HEK293 (cell line): Measurements from ENCODE around the gene MIA3.

Source experiments
- CTCF ChIA-PET: fragments of 350-600 bp; formaldehyde crosslinking; extraction: SDS; loops from one replicate; lab custom pipeline; 2021; ENCODE audit warnings: antibody characterized with exemption; lab: Yijun Ruan, JAX
- POLR2A ChIA-PET: fragments of 300-600 bp; formaldehyde crosslinking; extraction: SDS; loops from one replicate; lab custom pipeline; 2020; ENCODE audit warnings: antibody characterized with exemption, inconsistent platforms; lab: Yijun Ruan, JAX
- H3K27ac ChIP-seq: fragments of 200-500 bp; sonication (Bioruptor generic); 2 replicates; pipeline ENCODE4 v1.5.1; 2014; ENCODE audit warnings: low read depth, low read length, control low read depth, inconsistent platforms; ENCODE audit errors: extremely low read depth
- H3K36me3 ChIP-seq, 2 experiments: fragments of 200-500 bp in 1 of 2; sonication (Bioruptor generic) in 1 of 2; 1 replicate in 1 of 2; 2 replicates in 1 of 2; pipeline ENCODE4 v1.5.1; 2014 to 2017; ENCODE audit warnings: inconsistent platforms in 2 of 2, low read length in 2 of 2; ENCODE audit not compliant: control insufficient read depth in 2 of 2, insufficient read depth in 1 of 2
- H3K4me1 ChIP-seq: fragments of 200-500 bp; sonication (Bioruptor generic); 2 replicates; pipeline ENCODE4 v1.5.1; 2014; ENCODE audit warnings: mild to moderate bottlenecking, low read length, inconsistent platforms; ENCODE audit not compliant: control insufficient read depth, insufficient read depth
- H3K4me3 ChIP-seq: 2 replicates; pipeline ENCODE4 v1.5.1; 2011; ENCODE audit warnings: low read depth, mild to moderate bottlenecking, control low read depth, low read length, moderate library complexity
- H3K9me3 ChIP-seq: fragments of 200-500 bp; sonication (Bioruptor generic); 2 replicates; pipeline ENCODE4 v1.5.1; 2014; ENCODE audit warnings: low read depth, low read length, inconsistent platforms; ENCODE audit not compliant: control insufficient read depth, insufficient read depth
- AEBP2 ChIP-seq: fragments of 450-650 bp; formaldehyde crosslinking; IDR thresholded peaks from 2 replicates; pipeline ENCODE4 v1.5.1; 2016; ENCODE audit warnings: missing biosample characterization, missing genetic modification characterization, borderline replicate concordance
- GLIS2 ChIP-seq: fragments of 450-650 bp; formaldehyde crosslinking; IDR thresholded peaks from 2 replicates; pipeline ENCODE4 v1.5.1; 2016; ENCODE audit warnings: missing biosample characterization, missing genetic modification characterization
- KLF10 ChIP-seq: fragments of 450-650 bp; IDR thresholded peaks from 2 replicates; pipeline ENCODE4 v1.5.1; 2018; ENCODE audit warnings: missing biosample characterization, mild to moderate bottlenecking, missing genetic modification characterization
- MZF1 ChIP-seq: fragments of 450-650 bp; formaldehyde crosslinking; IDR thresholded peaks from 2 replicates; pipeline ENCODE4 v1.5.1; 2017; ENCODE audit warnings: missing biosample characterization, missing genetic modification characterization, borderline replicate concordance
- SCRT1 ChIP-seq: fragments of 450-650 bp; formaldehyde crosslinking; IDR thresholded peaks from 2 replicates; pipeline ENCODE4 v1.5.1; 2016; ENCODE audit warnings: missing biosample characterization, missing genetic modification characterization, borderline replicate concordance
- SCRT2 ChIP-seq: fragments of 450-650 bp; formaldehyde crosslinking; IDR thresholded peaks from 2 replicates; pipeline ENCODE4 v1.5.1; 2016; ENCODE audit warnings: missing biosample characterization, missing genetic modification characterization
- TRIM28 ChIP-seq: IDR thresholded peaks from 2 replicates; pipeline ENCODE4 v1.6.1; 2011; ENCODE audit warnings: low read length, control low read depth, borderline replicate concordance
- YY1 ChIP-seq: fragments of 450-650 bp; formaldehyde crosslinking; IDR thresholded peaks from 2 replicates; pipeline ENCODE4 v1.5.1; 2018; ENCODE audit warnings: missing biosample characterization, missing genetic modification characterization
- YY2 ChIP-seq: fragments of 450-650 bp; formaldehyde crosslinking; IDR thresholded peaks from 2 replicates; pipeline ENCODE4 v1.5.1; 2016; ENCODE audit warnings: missing biosample characterization, missing genetic modification characterization
- ZBTB26 ChIP-seq: fragments of 450-650 bp; formaldehyde crosslinking; optimal IDR thresholded peaks from 2 replicates; pipeline ENCODE3; 2016; ENCODE audit warnings: missing biosample characterization, mild to moderate bottlenecking, missing genetic modification characterization
- ZFHX2 ChIP-seq: fragments of 450-650 bp; formaldehyde crosslinking; conservative IDR thresholded peaks from 2 replicates; pipeline ENCODE4 v1.5.1; 2016; ENCODE audit warnings: missing biosample characterization, missing genetic modification characterization
- ZIC2 ChIP-seq: fragments of 450-650 bp; formaldehyde crosslinking; IDR thresholded peaks from 2 replicates; pipeline ENCODE4 v1.5.1; 2016; ENCODE audit warnings: missing biosample characterization, missing genetic modification characterization
- ZNF157 ChIP-seq: fragments of 450-650 bp; formaldehyde crosslinking; IDR thresholded peaks from 2 replicates; pipeline ENCODE4 v1.5.1; 2016; ENCODE audit warnings: missing biosample characterization, missing genetic modification characterization
- ZNF335 ChIP-seq: fragments of 450-650 bp; formaldehyde crosslinking; conservative IDR thresholded peaks from 2 replicates; pipeline ENCODE4 v1.5.1; 2016; ENCODE audit warnings: missing biosample characterization, missing genetic modification characterization
- ZNF404 ChIP-seq: fragments of 450-650 bp; formaldehyde crosslinking; IDR thresholded peaks from 2 replicates; pipeline ENCODE4 v1.5.1; 2017; ENCODE audit warnings: missing biosample characterization, missing genetic modification characterization
- ZNF510 ChIP-seq: fragments of 450-650 bp; formaldehyde crosslinking; IDR thresholded peaks from 2 replicates; pipeline ENCODE4 v1.5.1; 2018; ENCODE audit warnings: mild to moderate bottlenecking, missing genetic modification characterization, missing biosample characterization; ENCODE audit not compliant: insufficient replicate concordance
- ZNF529 ChIP-seq: fragments of 450-650 bp; formaldehyde crosslinking; IDR thresholded peaks from 2 replicates; pipeline ENCODE4 v1.5.1; 2017; ENCODE audit warnings: missing genetic modification characterization, missing biosample characterization; ENCODE audit not compliant: insufficient replicate concordance
- ZNF629 ChIP-seq: fragments of 450-650 bp; formaldehyde crosslinking; IDR thresholded peaks from 2 replicates; pipeline ENCODE4 v1.5.1; 2017; ENCODE audit warnings: missing biosample characterization, missing genetic modification characterization
- ZSCAN30 ChIP-seq: fragments of 450-650 bp; IDR thresholded peaks from 2 replicates; pipeline ENCODE4 v1.5.1; 2018; ENCODE audit warnings: missing biosample characterization, mild to moderate bottlenecking, missing genetic modification characterization, moderate library complexity
- TF ChIP-seq, protein P1 (sequence below): fragments of 450-650 bp; formaldehyde crosslinking; IDR thresholded peaks from 2 replicates; pipeline ENCODE4 v1.5.1; 2016; ENCODE audit warnings: missing biosample characterization, missing genetic modification characterization
- TF ChIP-seq, protein P2 (sequence below): fragments of 450-650 bp; formaldehyde crosslinking; IDR thresholded peaks from 2 replicates; pipeline ENCODE4 v1.5.1; 2016; ENCODE audit warnings: missing biosample characterization, missing genetic modification characterization, borderline replicate concordance

Gene MIA3

GRCh38 chr1:222618001-222618879 lies at the start of gene MIA3:
MIA3 (plus strand) TSS chr1:222618097; CDS start chr1:222618111, 14 bp downstream.
- TF ChIP-seq ZNF629 (no peak), ZNF510 (tag by site-specific recombination) (no peak), KLF10 (tag by site-specific recombination) (peak; percentile 83; the same call in 1 of the 2 replicates), YY1 (peak; percentile 83), ZFHX2 (tag by site-specific recombination) (0 out of 2 replicates have a peak, but pooled peaks have one; percentile 24), ZNF335 (tag by site-specific recombination) (peak; percentile 80), TRIM28 (no peak), YY2 (tag by site-specific recombination) (0 out of 2 replicates have a peak, but pooled peaks have one; percentile 15), ZBTB26 (tag by site-specific recombination) (peak; percentile 68), MZF1 (tag by site-specific recombination) (no peak), GLIS2 (tag by site-specific recombination) (peak; percentile 46; the same call in 1 of the 2 replicates), SCRT2 (peak; percentile 94), SCRT1 (0 out of 2 replicates have a peak, but pooled peaks have one; percentile 51), ZSCAN30 (tag by site-specific recombination) (peak; percentile 31; the same call in 1 of the 2 replicates), ZIC2 (tag by site-specific recombination) (peak; percentile 44)
- TF ChIP-seq, protein P1, sequence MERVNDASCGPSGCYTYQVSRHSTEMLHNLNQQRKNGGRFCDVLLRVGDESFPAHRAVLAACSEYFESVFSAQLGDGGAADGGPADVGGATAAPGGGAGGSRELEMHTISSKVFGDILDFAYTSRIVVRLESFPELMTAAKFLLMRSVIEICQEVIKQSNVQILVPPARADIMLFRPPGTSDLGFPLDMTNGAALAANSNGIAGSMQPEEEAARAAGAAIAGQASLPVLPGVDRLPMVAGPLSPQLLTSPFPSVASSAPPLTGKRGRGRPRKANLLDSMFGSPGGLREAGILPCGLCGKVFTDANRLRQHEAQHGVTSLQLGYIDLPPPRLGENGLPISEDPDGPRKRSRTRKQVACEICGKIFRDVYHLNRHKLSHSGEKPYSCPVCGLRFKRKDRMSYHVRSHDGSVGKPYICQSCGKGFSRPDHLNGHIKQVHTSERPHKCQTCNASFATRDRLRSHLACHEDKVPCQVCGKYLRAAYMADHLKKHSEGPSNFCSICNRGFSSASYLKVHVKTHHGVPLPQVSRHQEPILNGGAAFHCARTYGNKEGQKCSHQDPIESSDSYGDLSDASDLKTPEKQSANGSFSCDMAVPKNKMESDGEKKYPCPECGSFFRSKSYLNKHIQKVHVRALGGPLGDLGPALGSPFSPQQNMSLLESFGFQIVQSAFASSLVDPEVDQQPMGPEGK (tag by site-specific recombination), result 0 out of 2 replicates have a peak, but pooled peaks have one; percentile 24
- Histone ChIP-seq H3K27ac (peak within 1 kb of the TSS; percentile 75; the same call in 1 of the 2 replicates), H3K4me1 (no peaks in the 10 kb centered on the region), H3K36me3 (peaks cover 3 to 11% of the 10 kb centered on the region in 2 experiments; a peak in 2 of 3 replicates), H3K4me3 (peak within 1 kb of the TSS; percentile 98), H3K9me3 (no peaks in the 10 kb centered on the region)
- CTCF ChIA-PET, result interaction anchor here (2.4 to 3.1 kb wide), 2 partner anchors 16 to 153 kb away, joined by 10 to 22 read pairs; no protein-coding TSS in a partner anchor
- POLR2A ChIA-PET, result no interaction called here

GRCh38 chr1:222570837-222571236 lies 47.1 kb upstream of the MIA3 start:
- Histone ChIP-seq H3K4me1 (no peaks in the 10 kb centered on the region), H3K27ac (no peak overlapping the region), H3K36me3 (peaks cover 11 to 51% of the 10 kb centered on the region in 2 experiments), H3K4me3 (no peak overlapping the region), H3K9me3 (no peaks in the 10 kb centered on the region)
- ChIA-PET POLR2A (no interaction called here), CTCF (interaction anchor here (0.7 to 1.5 kb wide), 2 partner anchors 10 to 64 kb away, joined by 6 to 7 read pairs; no protein-coding TSS in a partner anchor)
- TF ChIP-seq YY1, result no peak
- no peak for TF ChIP-seq ZSCAN30 (tag by site-specific recombination)
- TF ChIP-seq ZNF157 (tag by site-specific recombination), result no peak
- no peak for TF ChIP-seq AEBP2 (tag by site-specific recombination)
- TF ChIP-seq ZNF529, result no peak
- TF ChIP-seq, protein P2, sequence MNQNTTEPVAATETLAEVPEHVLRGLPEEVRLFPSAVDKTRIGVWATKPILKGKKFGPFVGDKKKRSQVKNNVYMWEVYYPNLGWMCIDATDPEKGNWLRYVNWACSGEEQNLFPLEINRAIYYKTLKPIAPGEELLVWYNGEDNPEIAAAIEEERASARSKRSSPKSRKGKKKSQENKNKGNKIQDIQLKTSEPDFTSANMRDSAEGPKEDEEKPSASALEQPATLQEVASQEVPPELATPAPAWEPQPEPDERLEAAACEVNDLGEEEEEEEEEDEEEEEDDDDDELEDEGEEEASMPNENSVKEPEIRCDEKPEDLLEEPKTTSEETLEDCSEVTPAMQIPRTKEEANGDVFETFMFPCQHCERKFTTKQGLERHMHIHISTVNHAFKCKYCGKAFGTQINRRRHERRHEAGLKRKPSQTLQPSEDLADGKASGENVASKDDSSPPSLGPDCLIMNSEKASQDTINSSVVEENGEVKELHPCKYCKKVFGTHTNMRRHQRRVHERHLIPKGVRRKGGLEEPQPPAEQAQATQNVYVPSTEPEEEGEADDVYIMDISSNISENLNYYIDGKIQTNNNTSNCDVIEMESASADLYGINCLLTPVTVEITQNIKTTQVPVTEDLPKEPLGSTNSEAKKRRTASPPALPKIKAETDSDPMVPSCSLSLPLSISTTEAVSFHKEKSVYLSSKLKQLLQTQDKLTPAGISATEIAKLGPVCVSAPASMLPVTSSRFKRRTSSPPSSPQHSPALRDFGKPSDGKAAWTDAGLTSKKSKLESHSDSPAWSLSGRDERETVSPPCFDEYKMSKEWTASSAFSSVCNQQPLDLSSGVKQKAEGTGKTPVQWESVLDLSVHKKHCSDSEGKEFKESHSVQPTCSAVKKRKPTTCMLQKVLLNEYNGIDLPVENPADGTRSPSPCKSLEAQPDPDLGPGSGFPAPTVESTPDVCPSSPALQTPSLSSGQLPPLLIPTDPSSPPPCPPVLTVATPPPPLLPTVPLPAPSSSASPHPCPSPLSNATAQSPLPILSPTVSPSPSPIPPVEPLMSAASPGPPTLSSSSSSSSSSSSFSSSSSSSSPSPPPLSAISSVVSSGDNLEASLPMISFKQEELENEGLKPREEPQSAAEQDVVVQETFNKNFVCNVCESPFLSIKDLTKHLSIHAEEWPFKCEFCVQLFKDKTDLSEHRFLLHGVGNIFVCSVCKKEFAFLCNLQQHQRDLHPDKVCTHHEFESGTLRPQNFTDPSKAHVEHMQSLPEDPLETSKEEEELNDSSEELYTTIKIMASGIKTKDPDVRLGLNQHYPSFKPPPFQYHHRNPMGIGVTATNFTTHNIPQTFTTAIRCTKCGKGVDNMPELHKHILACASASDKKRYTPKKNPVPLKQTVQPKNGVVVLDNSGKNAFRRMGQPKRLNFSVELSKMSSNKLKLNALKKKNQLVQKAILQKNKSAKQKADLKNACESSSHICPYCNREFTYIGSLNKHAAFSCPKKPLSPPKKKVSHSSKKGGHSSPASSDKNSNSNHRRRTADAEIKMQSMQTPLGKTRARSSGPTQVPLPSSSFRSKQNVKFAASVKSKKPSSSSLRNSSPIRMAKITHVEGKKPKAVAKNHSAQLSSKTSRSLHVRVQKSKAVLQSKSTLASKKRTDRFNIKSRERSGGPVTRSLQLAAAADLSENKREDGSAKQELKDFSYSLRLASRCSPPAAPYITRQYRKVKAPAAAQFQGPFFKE (tag by site-specific recombination), result no peak
- no peak for TF ChIP-seq ZNF404 (tag by site-specific recombination)
